ENCODE results near the gene IYD.

DNA sequence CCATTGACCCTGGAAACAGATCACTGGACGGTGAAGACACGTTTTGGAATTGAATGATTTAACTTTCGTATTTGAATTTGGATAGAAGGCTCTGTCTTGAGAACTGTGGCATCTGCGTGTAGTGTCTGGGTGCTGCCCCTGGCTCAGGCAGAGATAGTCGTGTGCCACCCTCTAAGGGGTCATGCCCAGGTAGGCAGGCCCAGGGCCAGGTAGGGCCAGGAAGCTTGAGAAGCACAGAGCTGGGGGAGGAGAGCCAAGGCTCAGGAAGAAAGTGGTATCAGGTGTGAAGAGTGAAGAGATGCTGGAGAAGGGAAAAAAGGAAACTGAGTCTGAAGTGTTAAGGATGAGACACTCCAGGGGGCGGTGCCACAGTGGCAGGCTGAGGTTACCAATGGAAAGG, 75.5 kb downstream of the IYD start:
- TF ChIP-seq POLR2A (IDR thresholded peaks at IDR 0.05) (no peak), EP300 (IDR thresholded peaks at IDR 0.05) (no peak)
- TF ChIP-seq, protein P1, sequence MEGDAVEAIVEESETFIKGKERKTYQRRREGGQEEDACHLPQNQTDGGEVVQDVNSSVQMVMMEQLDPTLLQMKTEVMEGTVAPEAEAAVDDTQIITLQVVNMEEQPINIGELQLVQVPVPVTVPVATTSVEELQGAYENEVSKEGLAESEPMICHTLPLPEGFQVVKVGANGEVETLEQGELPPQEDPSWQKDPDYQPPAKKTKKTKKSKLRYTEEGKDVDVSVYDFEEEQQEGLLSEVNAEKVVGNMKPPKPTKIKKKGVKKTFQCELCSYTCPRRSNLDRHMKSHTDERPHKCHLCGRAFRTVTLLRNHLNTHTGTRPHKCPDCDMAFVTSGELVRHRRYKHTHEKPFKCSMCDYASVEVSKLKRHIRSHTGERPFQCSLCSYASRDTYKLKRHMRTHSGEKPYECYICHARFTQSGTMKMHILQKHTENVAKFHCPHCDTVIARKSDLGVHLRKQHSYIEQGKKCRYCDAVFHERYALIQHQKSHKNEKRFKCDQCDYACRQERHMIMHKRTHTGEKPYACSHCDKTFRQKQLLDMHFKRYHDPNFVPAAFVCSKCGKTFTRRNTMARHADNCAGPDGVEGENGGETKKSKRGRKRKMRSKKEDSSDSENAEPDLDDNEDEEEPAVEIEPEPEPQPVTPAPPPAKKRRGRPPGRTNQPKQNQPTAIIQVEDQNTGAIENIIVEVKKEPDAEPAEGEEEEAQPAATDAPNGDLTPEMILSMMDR (IDR thresholded peaks at IDR 0.05), result no peak

Measured in ovary (tissue), 3 donors.